Vagina (tissue), 2 donors: ENCODE results near the gene APLF. TPM values are rescaled to one million over a fixed set of nuclear protein-coding genes. Genes with fewer than 3 reads are reported as not detected.
"Not testable (repeated sequence)": the region's sequence is repeated elsewhere in the genome, so short reads cannot be mapped to it uniquely, and the experiment has no call there.

Experiments used
- DNase-seq, 2 donors: peaks; one replicate each; pipeline ENCODE4 v3.0.0-alpha.2; 2017; ENCODE audit errors: extremely low spot score in 2 of 2
- H3K27ac ChIP-seq: fragments of 200-600 bp; sonication (generic); one replicate; pipeline ENCODE4 v1.5.1; 2019
- H3K27me3 ChIP-seq: fragments of 200-600 bp; sonication (generic); one replicate; pipeline ENCODE4 v1.5.1; 2019
- H3K36me3 ChIP-seq, 2 donors: fragments of 200-600 bp; sonication (generic); one replicate each; pipeline ENCODE4 v1.5.1; 2017 to 2019
- H3K4me1 ChIP-seq: fragments of 200-600 bp; sonication (generic); one replicate; pipeline ENCODE4 v1.5.1; 2019
- H3K4me3 ChIP-seq, 2 donors: fragments of 200-600 bp; sonication (generic); 1 replicate in 1 of 2; 2 replicates in 1 of 2; pipeline ENCODE4 v1.5.1; 2016 to 2019
- H3K9me3 ChIP-seq: fragments of 200-600 bp; sonication (generic); one replicate; pipeline ENCODE4 v1.5.1; 2019
- POLR2A ChIP-seq, 2 donors: fragments of 450-650 bp; IDR thresholded peaks; one replicate each; pipeline ENCODE4 v1.6.1; 2017; ENCODE audit warnings: antibody characterized with exemption in 2 of 2, mild to moderate bottlenecking in 2 of 2, moderate library complexity in 2 of 2
- POLR2AphosphoS5 ChIP-seq, 2 donors: sonication (generic); formaldehyde crosslinking; IDR thresholded peaks; one replicate each; pipeline ENCODE4 v1.9.0; 2017; ENCODE audit warnings: antibody characterized with exemption in 2 of 2, mild to moderate bottlenecking in 2 of 2, low read depth in 1 of 2; ENCODE audit not compliant: insufficient read depth in 1 of 2
- intact Hi-C: fragments of 100-400 bp; cut with DNase I; formaldehyde crosslinking; loops from one replicate; pipeline ENCODE4 v1.15.1; 2023
- total RNA-seq: library from RNA; depleted of rRNA; stranded (reverse); fragments of >200 nt; gene quantifications from one replicate; pipeline ENCODE4 v1.2.3, GENCODE V29; 2016
- TF ChIP-seq, protein P1 (sequence below), 3 experiments: fragments of 450-650 bp in 2 of 3; fragments of 200-600 bp in 1 of 3; sonication (generic) in 1 of 3; IDR thresholded peaks; one replicate each; pipeline ENCODE4 v1.5.1; 2017 to 2019; ENCODE audit warnings: antibody characterized with exemption in 3 of 3, mild to moderate bottlenecking in 2 of 3, moderate library complexity in 2 of 3

APLF gene
- total RNA-seq, 1 donor from 2014 or later, result 18.7 TPM

- intact Hi-C loops, H3K9me3 ChIP-seq, DNase-seq: not testable (repeated sequence)
These were observed 61.8 kb downstream of the APLF start for GRCh38 chr2:68529156-68529555.

GRCh38 chr2:68529651-68530050 lies 62.3 kb downstream of the APLF start:
- H3K36me3 ChIP-seq, H3K9me3 ChIP-seq, DNase-seq, intact Hi-C loops, H3K4me3 ChIP-seq, H3K27me3 ChIP-seq, H3K4me1 ChIP-seq, H3K27ac ChIP-seq: not testable (repeated sequence)

More at GRCh38 chr2:68529156-68529555, 61.8 kb downstream of the APLF start:
- not testable (repeated sequence) for H3K4me1 ChIP-seq, H3K4me3 ChIP-seq, H3K27me3 ChIP-seq, H3K36me3 ChIP-seq, H3K27ac ChIP-seq

DNA sequence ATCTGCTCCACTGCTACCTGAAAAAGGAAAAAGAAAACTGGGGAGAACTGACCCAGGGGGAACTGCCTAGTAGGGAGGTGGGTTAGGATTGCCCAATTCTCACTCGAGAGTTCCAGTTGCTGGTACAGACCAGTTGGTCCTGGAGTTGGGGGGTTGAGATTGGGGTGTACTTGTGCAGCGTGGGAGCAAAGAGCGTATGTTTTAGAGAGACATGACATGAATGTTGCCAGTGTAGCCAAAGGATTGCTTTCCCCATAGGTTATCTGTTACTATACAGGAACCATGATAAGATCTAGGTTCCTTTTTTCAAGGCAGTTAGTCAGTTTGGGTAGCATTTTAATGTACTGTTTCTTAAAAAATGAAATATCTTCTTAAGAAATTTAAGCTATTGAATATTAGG lies 68.6 kb downstream of the APLF start:
- intact Hi-C loops, result no loop called here
- Histone ChIP-seq H3K27me3 (no peaks in the 10 kb centered on the region), H3K36me3 (no peaks in the 10 kb centered on the region), H3K4me3 (no peak overlapping the region), H3K4me1 (no peaks in the 10 kb centered on the region), H3K9me3 (no peaks in the 10 kb centered on the region), H3K27ac (no peak overlapping the region)
- TF ChIP-seq POLR2AphosphoS5 (IDR thresholded peaks at IDR 0.05; ENCODE audit: insufficient read depth in 1 of 2, low read depth in 1 of 2), result no peak
- TF ChIP-seq, protein P1, sequence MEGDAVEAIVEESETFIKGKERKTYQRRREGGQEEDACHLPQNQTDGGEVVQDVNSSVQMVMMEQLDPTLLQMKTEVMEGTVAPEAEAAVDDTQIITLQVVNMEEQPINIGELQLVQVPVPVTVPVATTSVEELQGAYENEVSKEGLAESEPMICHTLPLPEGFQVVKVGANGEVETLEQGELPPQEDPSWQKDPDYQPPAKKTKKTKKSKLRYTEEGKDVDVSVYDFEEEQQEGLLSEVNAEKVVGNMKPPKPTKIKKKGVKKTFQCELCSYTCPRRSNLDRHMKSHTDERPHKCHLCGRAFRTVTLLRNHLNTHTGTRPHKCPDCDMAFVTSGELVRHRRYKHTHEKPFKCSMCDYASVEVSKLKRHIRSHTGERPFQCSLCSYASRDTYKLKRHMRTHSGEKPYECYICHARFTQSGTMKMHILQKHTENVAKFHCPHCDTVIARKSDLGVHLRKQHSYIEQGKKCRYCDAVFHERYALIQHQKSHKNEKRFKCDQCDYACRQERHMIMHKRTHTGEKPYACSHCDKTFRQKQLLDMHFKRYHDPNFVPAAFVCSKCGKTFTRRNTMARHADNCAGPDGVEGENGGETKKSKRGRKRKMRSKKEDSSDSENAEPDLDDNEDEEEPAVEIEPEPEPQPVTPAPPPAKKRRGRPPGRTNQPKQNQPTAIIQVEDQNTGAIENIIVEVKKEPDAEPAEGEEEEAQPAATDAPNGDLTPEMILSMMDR (IDR thresholded peaks at IDR 0.05), result no peak
- TF ChIP-seq POLR2A (IDR thresholded peaks at IDR 0.05), result no peak
- DNase-seq, result no peak

DNA sequence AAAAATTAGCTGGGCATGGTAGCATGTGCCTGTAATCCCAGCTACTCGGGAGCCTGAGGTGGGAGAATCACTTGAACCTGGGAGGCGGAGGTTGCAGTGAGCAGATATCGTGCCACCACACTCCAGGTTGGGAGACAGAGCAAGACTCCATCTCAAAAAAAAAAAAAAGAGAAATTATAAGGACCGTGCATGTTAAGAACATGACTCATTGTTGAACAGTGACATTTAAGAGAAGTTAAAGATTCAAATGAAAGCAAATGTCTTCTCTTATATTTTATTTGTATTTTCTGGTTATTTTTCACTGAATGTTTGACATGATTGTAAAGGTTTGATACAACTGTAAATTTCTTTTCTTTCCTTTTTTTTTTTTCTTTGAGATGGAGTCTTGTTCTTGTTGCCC lies 69.6 kb downstream of the APLF start:
- no peaks in the 10 kb centered on the region for H3K36me3 ChIP-seq
- H3K4me1 ChIP-seq, result no peaks in the 10 kb centered on the region
- H3K27ac ChIP-seq, result no peak overlapping the region
- intact Hi-C loops, result no loop called here
- H3K9me3 ChIP-seq, result no peaks in the 10 kb centered on the region
- TF ChIP-seq POLR2A (IDR thresholded peaks at IDR 0.05) (no peak), POLR2AphosphoS5 (IDR thresholded peaks at IDR 0.05; ENCODE audit: insufficient read depth in 1 of 2, low read depth in 1 of 2) (no peak)
- TF ChIP-seq, protein P1 (IDR thresholded peaks at IDR 0.05), result no peak
- no peaks in the 10 kb centered on the region for H3K27me3 ChIP-seq
- no peak for DNase-seq
- H3K4me3 ChIP-seq, result no peak overlapping the region

GRCh38 chr2:68537809-68538208 lies 70.4 kb downstream of the APLF start:
- no peak overlapping the region for H3K4me3 ChIP-seq
- H3K9me3 ChIP-seq, result no peaks in the 10 kb centered on the region
- TF ChIP-seq POLR2A (IDR thresholded peaks at IDR 0.05) (no peak), POLR2AphosphoS5 (IDR thresholded peaks at IDR 0.05; ENCODE audit: insufficient read depth in 1 of 2, low read depth in 1 of 2) (no peak)
- TF ChIP-seq, protein P1 (IDR thresholded peaks at IDR 0.05), result no peak
- no peaks in the 10 kb centered on the region for H3K36me3 ChIP-seq
- no peak overlapping the region for H3K27ac ChIP-seq
- no peaks in the 10 kb centered on the region for H3K27me3 ChIP-seq
- H3K4me1 ChIP-seq, result no peaks in the 10 kb centered on the region
- intact Hi-C loops, result no loop called here
- no peak for DNase-seq

- TF ChIP-seq POLR2AphosphoS5 (IDR thresholded peaks at IDR 0.05; ENCODE audit: insufficient read depth in 1 of 2, low read depth in 1 of 2) (no peak), POLR2A (IDR thresholded peaks at IDR 0.05) (no peak)
- TF ChIP-seq, protein P1 (IDR thresholded peaks at IDR 0.05), result no peak
- no peaks in the 10 kb centered on the region for H3K9me3 ChIP-seq
- no peaks in the 10 kb centered on the region for H3K27me3 ChIP-seq
- H3K36me3 ChIP-seq, result no peaks in the 10 kb centered on the region
- no peak overlapping the region for H3K4me3 ChIP-seq
- intact Hi-C loops, result no loop called here
- no peak overlapping the region for H3K27ac ChIP-seq
- H3K4me1 ChIP-seq, result no peaks in the 10 kb centered on the region
- no peak for DNase-seq
These were observed 77.4 kb downstream of the APLF start for GRCh38 chr2:68544811-68545210.
